ENCODE results near the gene PPP2R5D.

- TF ChIP-seq, protein P1, sequence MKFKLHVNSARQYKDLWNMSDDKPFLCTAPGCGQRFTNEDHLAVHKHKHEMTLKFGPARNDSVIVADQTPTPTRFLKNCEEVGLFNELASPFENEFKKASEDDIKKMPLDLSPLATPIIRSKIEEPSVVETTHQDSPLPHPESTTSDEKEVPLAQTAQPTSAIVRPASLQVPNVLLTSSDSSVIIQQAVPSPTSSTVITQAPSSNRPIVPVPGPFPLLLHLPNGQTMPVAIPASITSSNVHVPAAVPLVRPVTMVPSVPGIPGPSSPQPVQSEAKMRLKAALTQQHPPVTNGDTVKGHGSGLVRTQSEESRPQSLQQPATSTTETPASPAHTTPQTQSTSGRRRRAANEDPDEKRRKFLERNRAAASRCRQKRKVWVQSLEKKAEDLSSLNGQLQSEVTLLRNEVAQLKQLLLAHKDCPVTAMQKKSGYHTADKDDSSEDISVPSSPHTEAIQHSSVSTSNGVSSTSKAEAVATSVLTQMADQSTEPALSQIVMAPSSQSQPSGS (IDR thresholded peaks at IDR 0.05; ENCODE audit: low read length): no peak
- TF ChIP-seq POLR2A (IDR thresholded peaks at IDR 0.05; ENCODE audit: control extremely low read depth in 1 of 2, low read depth in 2 of 2, low read length in 2 of 2) (no peak), NANOG (IDR thresholded peaks at IDR 0.05; ENCODE audit: insufficient read depth, low read depth, low read length, poor library complexity, severe bottlenecking) (no peak), RAD21 (IDR thresholded peaks at IDR 0.05 in 1 of 2, conservative IDR thresholded peaks at IDR 0.05 in 1 of 2; ENCODE audit: low read depth in 2 of 2, low read length in 2 of 2) (no peak), CTCF (IDR thresholded peaks at IDR 0.05; ENCODE audit: control extremely low read depth in 1 of 3, insufficient read depth in 1 of 3, low read depth in 1 of 3, low read length in 3 of 3) (no peak), EZH2 (IDR thresholded peaks at IDR 0.05; ENCODE audit: low read depth, low read length, severe bottlenecking) (no peak), FOSL1 (IDR thresholded peaks at IDR 0.05; ENCODE audit: insufficient read depth, low read depth, low read length) (no peak), ATF3 (IDR thresholded peaks at IDR 0.05; ENCODE audit: insufficient read depth, low read depth, low read length) (no peak), RBBP5 (IDR thresholded peaks at IDR 0.05; ENCODE audit: borderline replicate concordance, low read depth, low read length) (no peak), TAF7 (optimal IDR thresholded peaks at IDR 0.05; ENCODE audit: borderline replicate concordance, low read depth, low read length) (no peak), POLR2AphosphoS5 (IDR thresholded peaks at IDR 0.05; ENCODE audit: low read depth, low read length) (no peak)
- TF ChIP-seq, protein P2, sequence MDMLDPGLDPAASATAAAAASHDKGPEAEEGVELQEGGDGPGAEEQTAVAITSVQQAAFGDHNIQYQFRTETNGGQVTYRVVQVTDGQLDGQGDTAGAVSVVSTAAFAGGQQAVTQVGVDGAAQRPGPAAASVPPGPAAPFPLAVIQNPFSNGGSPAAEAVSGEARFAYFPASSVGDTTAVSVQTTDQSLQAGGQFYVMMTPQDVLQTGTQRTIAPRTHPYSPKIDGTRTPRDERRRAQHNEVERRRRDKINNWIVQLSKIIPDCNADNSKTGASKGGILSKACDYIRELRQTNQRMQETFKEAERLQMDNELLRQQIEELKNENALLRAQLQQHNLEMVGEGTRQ (IDR thresholded peaks at IDR 0.05; ENCODE audit: low read length): no peak
Observed at GRCh38 chr6:42989923-42990322, 5.6 kb downstream of the PPP2R5D start.

Measured in H1 (cell line).